GM12801 (cell line): ENCODE data around the gene EFEMP1.

Experiments used
- TF ChIP-seq, protein P1 (sequence below): IDR thresholded peaks from one replicate; pipeline ENCODE4 v1.5.1; 2011; ENCODE audit warnings: control low read depth; ENCODE audit not compliant: insufficient read length; ENCODE audit errors: extremely low read depth

EFEMP1 gene

DNA sequence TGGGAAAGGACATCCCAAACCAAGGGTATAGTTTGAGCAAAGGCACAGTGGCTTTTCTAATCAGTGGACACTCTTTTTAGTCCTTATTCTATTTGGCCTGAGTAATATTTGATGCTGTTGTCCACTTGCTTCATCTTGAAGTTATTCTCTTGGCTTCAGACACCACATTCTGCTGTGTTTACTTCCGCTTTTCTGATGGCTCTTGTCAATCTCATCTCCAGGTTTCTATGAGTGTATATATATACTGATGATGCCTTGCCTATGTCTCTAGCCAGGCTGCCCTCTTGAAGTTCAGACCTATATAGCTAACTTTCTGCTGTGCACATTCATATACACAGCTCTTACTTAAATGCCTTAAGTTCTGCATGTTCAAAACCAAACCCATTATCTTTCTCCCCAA, 83.1 kb downstream of the EFEMP1 start:
- TF ChIP-seq, protein P1, sequence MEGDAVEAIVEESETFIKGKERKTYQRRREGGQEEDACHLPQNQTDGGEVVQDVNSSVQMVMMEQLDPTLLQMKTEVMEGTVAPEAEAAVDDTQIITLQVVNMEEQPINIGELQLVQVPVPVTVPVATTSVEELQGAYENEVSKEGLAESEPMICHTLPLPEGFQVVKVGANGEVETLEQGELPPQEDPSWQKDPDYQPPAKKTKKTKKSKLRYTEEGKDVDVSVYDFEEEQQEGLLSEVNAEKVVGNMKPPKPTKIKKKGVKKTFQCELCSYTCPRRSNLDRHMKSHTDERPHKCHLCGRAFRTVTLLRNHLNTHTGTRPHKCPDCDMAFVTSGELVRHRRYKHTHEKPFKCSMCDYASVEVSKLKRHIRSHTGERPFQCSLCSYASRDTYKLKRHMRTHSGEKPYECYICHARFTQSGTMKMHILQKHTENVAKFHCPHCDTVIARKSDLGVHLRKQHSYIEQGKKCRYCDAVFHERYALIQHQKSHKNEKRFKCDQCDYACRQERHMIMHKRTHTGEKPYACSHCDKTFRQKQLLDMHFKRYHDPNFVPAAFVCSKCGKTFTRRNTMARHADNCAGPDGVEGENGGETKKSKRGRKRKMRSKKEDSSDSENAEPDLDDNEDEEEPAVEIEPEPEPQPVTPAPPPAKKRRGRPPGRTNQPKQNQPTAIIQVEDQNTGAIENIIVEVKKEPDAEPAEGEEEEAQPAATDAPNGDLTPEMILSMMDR, result no peak

DNA sequence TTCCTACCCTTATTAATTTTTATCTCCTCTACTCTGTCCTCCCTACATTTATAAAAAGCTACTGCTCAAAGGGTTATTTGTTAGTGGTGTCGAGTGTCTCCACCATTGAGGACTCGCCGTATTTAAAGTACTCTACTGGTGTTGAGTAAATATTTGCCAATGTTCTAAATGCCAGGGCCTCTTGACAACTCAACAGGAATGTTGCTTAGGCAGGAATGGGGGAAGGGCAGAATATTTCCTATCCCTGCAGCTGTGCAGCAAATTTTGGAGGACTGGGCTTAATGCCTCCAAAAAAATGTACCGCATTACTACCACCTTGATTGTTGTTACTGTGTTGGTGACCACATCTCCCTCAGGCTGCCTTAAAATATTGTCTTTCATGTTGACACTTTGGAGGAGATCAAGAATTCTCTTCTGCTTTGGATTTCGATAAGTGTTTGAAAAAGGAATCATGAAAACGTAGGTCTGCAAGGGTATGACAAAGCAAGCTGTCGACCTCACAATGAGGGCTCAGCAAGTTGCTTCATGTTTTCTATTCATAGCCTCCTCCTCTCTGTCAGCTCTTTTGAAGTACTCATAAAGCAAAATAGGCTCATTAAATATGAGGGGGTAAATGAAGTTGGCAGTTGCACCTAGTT, 84.3 kb downstream of the EFEMP1 start:
- TF ChIP-seq, protein P1, result no peak

DNA sequence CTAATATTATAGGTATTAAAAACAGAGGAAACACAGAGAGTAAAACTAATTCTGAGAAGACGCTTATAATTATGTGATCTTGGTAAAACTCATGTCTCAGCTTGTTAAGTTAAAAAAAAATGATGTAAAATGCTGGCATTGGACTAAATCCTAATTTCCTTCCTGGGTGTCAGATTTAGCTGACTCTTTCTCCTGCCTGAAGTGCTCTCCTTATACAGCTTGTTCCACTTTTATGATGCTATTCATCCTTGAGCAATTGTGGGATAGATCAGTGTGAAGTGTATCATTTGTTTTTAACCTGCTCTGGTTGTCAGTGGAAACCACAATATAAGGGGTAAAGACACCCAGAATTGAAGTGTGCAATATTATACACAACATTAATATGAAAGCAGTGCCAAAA, 84.9 kb downstream of the EFEMP1 start:
- TF ChIP-seq, protein P1, result no peak

DNA sequence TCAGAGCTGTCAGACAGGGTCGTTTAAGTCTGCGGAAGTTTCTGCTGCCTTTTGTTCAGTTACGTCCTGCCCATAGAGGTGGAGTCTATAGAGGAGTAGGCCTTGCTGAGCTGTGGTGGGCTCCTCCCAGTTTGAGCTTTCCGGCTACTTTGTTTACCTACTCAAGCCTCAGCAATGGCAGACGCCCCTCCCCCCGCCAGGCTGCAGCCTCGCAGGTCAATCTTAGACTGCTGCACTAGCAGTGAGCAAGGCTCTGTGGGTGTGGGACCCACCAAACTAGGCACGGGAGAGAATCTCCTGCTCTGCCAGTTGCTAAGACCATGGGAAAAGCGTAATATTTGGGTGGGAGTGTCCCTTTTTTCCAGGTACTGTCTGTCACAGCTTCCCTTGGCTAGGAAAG, 86.5 kb downstream of the EFEMP1 start:
- TF ChIP-seq, protein P1, result no peak

DNA sequence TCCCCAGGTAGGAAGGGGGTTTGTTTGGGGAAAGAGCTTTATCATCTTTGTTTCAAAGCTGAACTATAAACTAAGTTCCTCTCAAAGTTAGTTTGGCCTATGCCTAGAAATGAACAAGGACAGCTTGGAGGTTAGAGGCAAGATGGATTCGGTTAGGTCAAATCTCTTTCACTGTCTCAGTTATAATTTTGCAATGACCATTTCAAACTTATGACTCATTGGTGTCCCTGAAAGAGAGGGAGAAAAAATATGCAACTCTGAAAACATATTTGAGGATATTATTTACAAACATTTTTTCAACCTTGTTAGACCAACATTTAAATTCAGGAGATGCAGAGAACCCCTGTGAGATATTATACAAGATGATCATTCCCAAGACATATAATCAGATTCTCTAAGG, 95.7 kb downstream of the EFEMP1 start:
- TF ChIP-seq, protein P1, result no peak

DNA sequence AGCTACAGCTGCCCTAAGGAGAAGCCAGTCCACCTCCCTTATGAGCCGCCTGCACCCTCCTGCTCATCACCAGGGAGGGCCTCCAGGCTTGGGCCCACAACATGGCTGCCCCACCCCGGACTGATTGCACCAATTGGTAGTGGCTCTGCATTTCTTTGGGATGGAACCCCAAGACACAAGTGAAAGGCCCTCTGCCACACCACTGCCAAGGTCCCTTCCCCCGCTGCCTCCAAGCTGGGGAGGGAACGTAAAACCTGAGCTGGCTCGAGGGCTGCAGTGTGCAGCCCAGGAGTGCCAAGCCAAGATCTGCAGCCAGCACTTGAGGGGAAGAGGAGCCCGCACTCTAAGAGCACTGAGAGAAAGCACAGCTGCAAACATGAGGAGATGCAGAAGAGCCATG, 97.3 kb downstream of the EFEMP1 start:
- TF ChIP-seq, protein P1, result no peak

DNA sequence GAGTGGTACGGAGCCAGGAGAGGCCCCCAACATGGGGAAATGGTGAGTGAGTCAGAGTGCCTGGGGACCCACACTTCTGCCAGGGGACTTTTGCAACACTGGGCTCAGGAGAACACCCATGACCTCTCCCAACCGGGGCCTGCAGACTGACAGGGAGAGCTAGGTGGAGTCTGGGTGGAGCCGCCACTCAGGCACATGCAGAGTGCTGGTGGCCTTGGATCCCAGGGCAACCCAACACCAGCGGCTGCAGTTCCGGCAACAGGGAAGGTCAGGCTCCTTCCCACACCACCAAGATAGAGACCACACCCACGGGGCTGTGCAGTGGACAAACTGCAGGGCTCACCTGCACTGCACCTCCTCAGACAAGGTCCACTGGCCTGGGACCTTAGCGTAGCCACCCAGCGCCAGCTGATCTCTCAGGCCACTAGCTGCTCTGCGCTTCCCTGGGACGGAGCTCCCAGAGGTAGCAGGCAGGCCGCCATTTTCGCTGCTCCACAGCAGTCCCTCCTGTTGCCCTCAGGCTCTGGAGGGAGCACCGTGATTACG, 99.0 kb downstream of the EFEMP1 start:
- TF ChIP-seq, protein P1, result no peak
